Psoas muscle (tissue), 8 donors: ENCODE data around the gene TBX2. TPM values are rescaled to one million over a fixed set of nuclear protein-coding genes. Genes with fewer than 3 reads are reported as not detected.

ENCODE experiments used
- ATAC-seq, 4 donors: fragments of 200-7000 bp; cut with Tn5 transposase; one replicate each; pipeline ENCODE4 v1.9.1; 2020; ENCODE audit warnings: moderate library complexity in 3 of 4, mild to moderate bottlenecking in 2 of 4
- DNase-seq, 2 donors: peaks; one replicate each; pipeline ENCODE4 v3.0.0-alpha.2; 2020
- H3K27ac ChIP-seq: fragments of 200-600 bp; one replicate; pipeline ENCODE4 v1.8.0; 2022
- H3K27me3 ChIP-seq, 3 donors: fragments of 200-600 bp in 1 of 3; one replicate each; pipeline versions ENCODE4 v1.6.1 to v1.8.0; 2013 to 2022; ENCODE audit warnings: low read length in 2 of 3, mild to moderate bottlenecking in 2 of 3, moderate library complexity in 1 of 3; ENCODE audit not compliant: insufficient read depth in 3 of 3
- H3K36me3 ChIP-seq, 2 donors: fragments of 200-600 bp in 1 of 2; one replicate each; pipeline versions ENCODE4 v1.6.1 to v1.8.0; 2013 to 2022; ENCODE audit warnings: low read depth in 1 of 2, mild to moderate bottlenecking in 1 of 2, moderate library complexity in 1 of 2; ENCODE audit not compliant: insufficient read depth in 1 of 2
- H3K4me1 ChIP-seq: fragments of 200-600 bp; one replicate; pipeline ENCODE4 v1.8.0; 2022
- H3K4me3 ChIP-seq: fragments of 200-600 bp; one replicate; pipeline ENCODE4 v1.8.0; 2022; ENCODE audit warnings: mild to moderate bottlenecking
- H3K9me3 ChIP-seq: fragments of 200-600 bp; one replicate; pipeline ENCODE4 v1.8.0; 2022
- WGBS, 3 donors: extraction: QIAGEN DNeasy Blood & Tissue Kit; methylation state at CpG; one replicate each; pipeline versions ENCODE4 v1.1.6 to v1.1.7; 2013; 5-methylcytosine and 5-hydroxymethylcytosine counted together
- intact Hi-C, 2 donors: fragments of 100-400 bp; cut with DNase I; formaldehyde crosslinking; loops; one replicate each; pipeline versions ENCODE4 v1.11.0 to v1.14.2; 2022
- polyA plus RNA-seq, 3 donors: library from polyadenylated mRNA; stranded (reverse); fragments of 200-250 nt; gene quantifications; one replicate each; pipeline ENCODE4 v1.2.3, GENCODE V29; 2013
- total RNA-seq, 4 donors: library from RNA; stranded (reverse); fragmentation: NEBNext Ultra II Directional in 2 of 4; extraction: Animal tissue kit (Norgen Biotek cat#: 25700) in 2 of 4; gene quantifications; one replicate each; pipeline versions ENCODE4 v1.2.1 to v1.2.4, GENCODE V29; 2021 to 2023
- TF ChIP-seq, protein P1 (sequence below): fragments of 200-600 bp; IDR thresholded peaks from one replicate; pipeline ENCODE4 v1.8.0; 2022; ENCODE audit warnings: antibody characterized with exemption
- donor health status: healthy with polysubstance abuse.
- donor health status: DM: no; HTN: no; CAD: no; lungs with moderate emphysema.
- donor health status: Bipolar disorder and iron deficiency.
- donor health status: healthy.
- donor health status: DM: yes; HTN: yes; CAD: no.
- donor health status: DM: no; HTN: no; CAD: no.
- donor health status: DM: no; HTN: no; CAD: no.
- donor health status: DM: yes; HTN: yes; CAD: no.

The TBX2 gene
- total and polyA plus RNA-seq, 7 donors: 3.5 to 8.7 (median 6.3) TPM

DNA sequence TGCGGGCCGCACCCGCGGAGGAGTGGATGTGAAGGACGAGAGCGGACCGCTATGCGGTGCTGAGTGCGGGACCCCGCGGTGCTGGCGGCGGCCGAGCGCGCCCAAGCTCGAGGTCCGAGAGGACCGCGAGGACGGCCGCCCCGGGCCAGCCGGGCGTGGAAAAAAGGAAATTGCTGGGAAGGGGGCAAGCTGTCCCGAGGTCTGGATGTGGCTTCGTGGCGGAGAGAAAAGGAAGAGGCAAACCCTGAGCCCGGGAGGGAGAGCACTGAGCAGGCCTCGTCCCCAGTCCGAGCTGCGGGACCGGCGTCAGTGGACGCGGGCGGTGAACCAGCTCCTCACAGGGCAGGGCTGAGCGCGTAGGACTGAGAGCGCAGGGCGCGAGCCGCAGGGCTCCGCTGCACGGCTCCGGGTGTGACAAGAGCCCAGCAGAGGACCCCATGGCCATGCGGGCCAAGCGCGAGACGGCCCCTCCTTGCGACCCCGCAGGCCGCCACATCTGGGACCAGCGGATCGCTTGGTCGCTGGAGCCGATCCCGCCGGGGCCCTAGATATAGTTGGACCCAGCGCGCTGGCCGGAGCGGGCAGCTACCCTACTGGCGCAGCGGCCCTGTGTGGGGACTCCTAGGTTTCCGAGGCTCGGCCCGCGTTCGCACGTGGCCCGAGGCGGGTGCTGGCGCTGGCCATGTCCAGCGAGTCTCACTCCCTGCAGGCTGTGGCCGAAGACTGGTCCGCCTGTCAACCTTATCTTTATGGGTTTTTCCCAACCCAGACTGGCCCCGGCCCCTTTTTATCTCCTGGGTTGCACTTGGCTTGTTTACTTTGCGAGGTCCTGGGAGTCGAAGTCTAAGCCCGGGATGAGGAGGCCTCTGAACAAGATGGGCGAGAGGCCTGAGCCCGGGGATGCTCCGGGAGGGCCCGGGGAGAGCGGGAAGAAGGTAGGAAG lies 55.0 kb downstream of the TBX2 start:
- Histone ChIP-seq H3K9me3 (no peaks in the 10 kb centered on the region), H3K4me3 (no peak overlapping the region), H3K27ac (no peak overlapping the region), H3K36me3 (no peaks in the 10 kb centered on the region), H3K27me3 (peaks cover 0 to 90% (median 63%) of the 10 kb centered on the region in 3 donors), H3K4me1 (no peaks in the 10 kb centered on the region)
- 38 to 41% (median 39%) methylated on average over 73 to 86 of the region's 86 CpGs for WGBS, 3 donors
- ATAC-seq (no peak), DNase-seq (no peak)
- intact Hi-C loops: no loop called here
- TF ChIP-seq, protein P1, sequence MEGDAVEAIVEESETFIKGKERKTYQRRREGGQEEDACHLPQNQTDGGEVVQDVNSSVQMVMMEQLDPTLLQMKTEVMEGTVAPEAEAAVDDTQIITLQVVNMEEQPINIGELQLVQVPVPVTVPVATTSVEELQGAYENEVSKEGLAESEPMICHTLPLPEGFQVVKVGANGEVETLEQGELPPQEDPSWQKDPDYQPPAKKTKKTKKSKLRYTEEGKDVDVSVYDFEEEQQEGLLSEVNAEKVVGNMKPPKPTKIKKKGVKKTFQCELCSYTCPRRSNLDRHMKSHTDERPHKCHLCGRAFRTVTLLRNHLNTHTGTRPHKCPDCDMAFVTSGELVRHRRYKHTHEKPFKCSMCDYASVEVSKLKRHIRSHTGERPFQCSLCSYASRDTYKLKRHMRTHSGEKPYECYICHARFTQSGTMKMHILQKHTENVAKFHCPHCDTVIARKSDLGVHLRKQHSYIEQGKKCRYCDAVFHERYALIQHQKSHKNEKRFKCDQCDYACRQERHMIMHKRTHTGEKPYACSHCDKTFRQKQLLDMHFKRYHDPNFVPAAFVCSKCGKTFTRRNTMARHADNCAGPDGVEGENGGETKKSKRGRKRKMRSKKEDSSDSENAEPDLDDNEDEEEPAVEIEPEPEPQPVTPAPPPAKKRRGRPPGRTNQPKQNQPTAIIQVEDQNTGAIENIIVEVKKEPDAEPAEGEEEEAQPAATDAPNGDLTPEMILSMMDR: no peak

DNA sequence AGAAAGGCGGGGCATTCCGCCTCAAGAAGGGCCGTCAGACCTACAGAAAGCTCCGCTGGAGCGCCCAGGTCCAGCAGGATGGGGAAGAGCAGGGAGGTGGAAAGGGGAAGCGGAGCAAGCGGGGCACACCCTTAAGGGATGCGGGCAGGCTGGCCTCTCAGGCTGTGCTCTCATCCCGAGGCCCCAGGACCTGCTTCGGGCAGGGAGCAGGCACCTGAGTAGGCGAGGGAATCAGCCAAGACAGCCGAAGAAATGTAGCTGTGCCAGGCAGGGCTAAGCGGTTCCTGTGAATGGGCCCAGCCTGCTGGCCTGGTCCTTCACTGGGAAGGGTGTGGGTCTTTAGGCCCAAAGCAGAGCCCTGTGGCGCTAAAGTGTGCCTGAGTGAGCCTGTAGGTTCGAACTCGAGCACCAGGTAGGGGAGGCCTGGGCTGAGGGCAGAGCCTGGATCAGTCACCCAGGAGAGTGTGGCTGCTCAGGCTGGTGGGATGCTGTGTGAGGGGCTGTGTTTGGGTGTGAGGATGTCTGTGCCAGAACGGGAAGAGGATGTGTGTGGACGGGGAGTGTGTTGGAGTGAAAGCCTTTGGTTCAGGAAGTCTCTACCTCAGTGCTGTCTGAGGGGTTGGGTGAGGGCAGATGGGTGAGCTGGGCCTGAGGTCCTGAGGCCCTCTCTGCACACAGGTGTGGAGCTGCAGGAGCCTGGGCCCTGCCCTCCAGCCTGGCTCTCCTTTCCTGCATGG lies 55.8 kb downstream of the TBX2 start:
- H3K36me3 ChIP-seq: no peaks in the 10 kb centered on the region
- no peaks in the 10 kb centered on the region for H3K4me1 ChIP-seq
- WGBS, 3 donors: 70 to 79% (median 79%) methylated on average over 18 of the region's 18 CpGs
- peaks cover 0 to 93% (median 61%) of the 10 kb centered on the region in 3 donors for H3K27me3 ChIP-seq
- DNase-seq (no peak), ATAC-seq (no peak)
- no peak overlapping the region for H3K27ac ChIP-seq
- no peaks in the 10 kb centered on the region for H3K9me3 ChIP-seq
- H3K4me3 ChIP-seq: no peak overlapping the region
- TF ChIP-seq, protein P1: no peak
- intact Hi-C loops: no loop called here

DNA sequence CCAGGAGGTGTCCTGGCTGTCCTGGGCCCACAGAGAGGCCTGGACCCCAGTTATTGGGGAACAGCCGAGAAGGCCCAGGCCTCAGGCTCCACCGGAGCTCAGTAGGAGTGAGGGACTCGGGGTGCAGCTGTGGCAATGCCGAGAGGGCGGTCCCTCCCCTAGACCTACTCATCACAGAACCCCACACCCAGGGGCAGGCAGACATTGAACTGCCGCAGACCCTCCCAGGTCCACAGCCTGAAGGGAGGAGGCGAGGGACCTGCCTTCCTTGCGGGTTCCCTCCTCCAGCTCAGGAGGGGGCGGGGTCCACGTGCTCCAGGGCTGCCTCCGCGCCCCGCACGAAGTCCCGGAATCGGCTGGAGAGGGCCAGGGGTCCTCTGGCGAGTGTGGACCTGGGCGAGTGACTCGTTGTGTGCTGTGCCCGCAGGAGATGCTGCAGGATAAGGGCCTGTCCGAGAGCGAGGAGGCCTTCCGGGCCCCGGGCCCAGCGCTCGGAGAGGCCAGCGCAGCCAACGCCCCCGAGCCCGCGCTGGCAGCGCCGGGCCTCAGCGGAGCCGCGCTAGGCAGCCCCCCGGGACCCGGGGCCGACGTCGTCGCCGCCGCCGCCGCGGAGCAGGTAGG lies 56.5 kb downstream of the TBX2 start:
- 45 to 57% (median 56%) methylated on average over 17 to 47 of the region's 47 CpGs for WGBS, 3 donors
- intact Hi-C loops: no loop called here
- Histone ChIP-seq H3K9me3 (no peaks in the 10 kb centered on the region), H3K27me3 (peaks cover 0 to 93% (median 55%) of the 10 kb centered on the region in 3 donors), H3K36me3 (no peaks in the 10 kb centered on the region), H3K4me1 (no peaks in the 10 kb centered on the region), H3K4me3 (no peak overlapping the region), H3K27ac (no peak overlapping the region)
- DNase-seq (no peak), ATAC-seq (no peak)
- TF ChIP-seq, protein P1: no peak

DNA sequence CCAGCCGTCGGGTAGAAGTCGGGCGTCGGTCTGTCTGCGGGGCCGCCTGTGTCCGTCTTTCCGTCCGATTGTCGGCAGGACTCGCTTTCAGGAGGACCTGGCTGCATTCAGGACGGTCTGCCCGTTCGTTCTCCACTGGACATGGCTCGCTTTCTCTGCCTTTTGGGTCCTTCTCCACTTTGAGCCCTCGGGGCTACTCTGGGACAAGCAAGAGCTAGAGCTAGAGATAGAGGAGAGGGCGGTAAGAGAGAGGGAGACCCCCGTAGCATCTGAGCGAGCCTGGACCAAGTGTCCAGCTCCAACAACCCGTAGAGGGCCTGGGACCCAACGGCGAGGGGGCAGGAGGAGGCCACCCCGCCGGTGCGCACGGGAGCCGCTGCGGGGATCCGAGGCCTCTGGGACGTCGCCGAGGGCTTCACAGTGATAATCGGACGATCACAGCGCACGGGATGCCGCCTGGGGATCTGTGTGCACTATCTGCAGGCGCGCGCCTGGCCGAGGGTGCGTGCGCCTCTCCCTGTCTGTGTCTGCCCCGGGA lies 57.1 kb downstream of the TBX2 start:
- no peak overlapping the region for H3K4me3 ChIP-seq
- H3K27ac ChIP-seq: no peak overlapping the region
- ATAC-seq (no peak), DNase-seq (no peak)
- 30 to 37% (median 32%) methylated on average over 28 to 45 of the region's 45 CpGs for WGBS, 3 donors
- intact Hi-C loops: no loop called here
- TF ChIP-seq, protein P1: no peak
- H3K4me1 ChIP-seq: no peaks in the 10 kb centered on the region
- H3K9me3 ChIP-seq: no peaks in the 10 kb centered on the region
- peaks cover 0 to 93% (median 51%) of the 10 kb centered on the region in 3 donors for H3K27me3 ChIP-seq
- no peaks in the 10 kb centered on the region for H3K36me3 ChIP-seq
